Dermis blood vessel endothelial cell (primary cell): Measurements from ENCODE around the gene KRT16. TPM values are rescaled to one million over a fixed set of nuclear protein-coding genes. Genes with fewer than 3 reads are reported as not detected.
"Not testable (repeated sequence)": the region's sequence is repeated elsewhere in the genome, so short reads cannot be mapped to it uniquely, and the experiment has no call there.

Experiments
- DNase-seq: peaks from one replicate; pipeline ENCODE4 v3.0.0; 2010
- total RNA-seq: library from RNA; depleted of rRNA; stranded (reverse); fragments of >200 nt; gene quantifications from 2 replicates; pipeline ENCODE4 v1.2.3, GENCODE V29; 2014

KRT16 gene
- total RNA-seq, 1 donor from 2014 or later = 0.51 TPM

GRCh38 chr17:41614098-41614497 is 1.5 kb upstream of the KRT16 start:
- no peak for DNase-seq

- DNase-seq = no peak
Observed at GRCh38 chr17:41613277-41614082, 913 bp upstream of the KRT16 start.

DNA sequence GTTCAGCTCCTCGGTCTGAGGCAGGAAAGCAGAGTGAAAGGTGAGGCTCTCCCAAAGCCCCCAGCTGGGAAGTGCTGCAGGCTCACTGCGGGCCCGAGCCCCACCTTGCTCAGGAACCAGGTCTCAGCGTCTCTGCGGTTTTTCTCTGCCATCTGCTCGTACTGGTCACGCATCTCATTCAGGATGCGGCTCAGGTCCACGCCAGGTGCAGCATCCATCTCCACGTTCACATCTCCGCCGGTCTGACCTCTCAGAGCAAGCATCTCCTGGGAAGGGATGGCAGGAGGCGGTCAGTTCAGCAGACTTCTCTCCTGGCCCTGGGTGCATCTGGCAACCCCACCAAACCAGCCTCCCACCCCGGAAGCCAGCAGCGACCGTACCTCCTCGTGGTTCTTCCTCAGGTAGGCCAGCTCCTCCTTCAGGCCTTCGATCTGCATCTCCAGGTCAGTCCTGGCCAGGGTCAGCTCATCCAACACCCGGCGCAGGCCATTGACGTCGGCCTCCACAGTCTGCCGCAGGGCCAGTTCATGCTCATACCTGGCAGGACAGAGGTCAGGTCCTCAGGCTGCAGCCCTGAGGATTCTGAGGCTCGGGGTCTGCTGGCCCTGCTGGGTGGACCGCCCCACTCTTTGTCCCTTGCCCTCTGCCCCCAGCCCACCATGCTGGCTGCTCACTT is 1.5 kb downstream of the KRT16 start:
- no peak for DNase-seq

DNA sequence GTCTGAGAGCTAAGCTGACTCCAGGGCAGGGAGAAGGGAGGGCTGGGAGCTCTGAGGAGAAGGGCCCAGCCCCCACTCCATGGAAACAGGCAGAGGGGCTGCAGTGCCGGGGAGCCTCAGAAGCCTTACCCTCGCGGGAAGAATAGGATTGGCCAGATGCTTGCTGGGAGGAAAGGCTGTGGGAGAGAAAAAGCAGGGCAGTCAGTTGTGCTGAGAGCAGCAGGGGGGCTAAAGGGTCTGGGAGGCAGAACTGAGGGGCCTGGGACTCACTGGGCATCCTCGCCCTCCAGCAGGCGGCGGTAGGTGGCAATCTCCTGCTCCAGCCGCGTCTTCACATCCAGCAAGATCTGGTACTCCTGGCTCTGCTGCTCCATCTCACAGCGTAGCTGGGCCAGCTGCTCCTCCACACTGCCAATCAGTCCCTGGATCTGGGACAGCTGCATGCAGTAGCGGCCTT is 2.5 kb downstream of the KRT16 start:
- DNase-seq = peak; percentile 12

GRCh38 chr17:41606930-41607329 is 5.6 kb downstream of the KRT16 start:
- DNase-seq = not testable (repeated sequence)

GRCh38 chr17:41602524-41602923 is 10.0 kb downstream of the KRT16 start:
- DNase-seq = no peak

- no peak for DNase-seq
Observed at GRCh38 chr17:41600318-41600717, 12.2 kb downstream of the KRT16 start.

DNA sequence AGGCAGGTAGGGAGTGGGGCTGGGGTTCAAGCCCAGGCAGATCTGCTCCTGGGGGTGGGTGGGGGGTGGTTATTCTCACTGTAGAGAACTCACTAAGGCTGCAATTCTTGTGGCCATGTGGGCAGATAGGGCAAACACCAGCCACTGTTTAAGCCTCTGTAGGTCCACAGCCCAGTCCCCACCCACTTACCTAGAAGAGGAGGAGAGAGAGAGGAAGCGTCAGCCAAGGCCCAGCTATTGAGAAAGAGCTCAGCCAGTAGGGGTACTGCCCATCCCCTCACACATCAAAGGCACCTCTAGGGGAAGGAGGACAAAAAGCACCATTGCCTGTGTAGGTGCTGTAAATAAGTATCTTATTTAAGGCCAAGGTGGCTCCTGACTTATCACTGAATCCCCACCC is 12.9 kb downstream of the KRT16 start:
- no peak for DNase-seq

GRCh38 chr17:41595585-41595984 is 17.0 kb downstream of the KRT16 start:
- DNase-seq = no peak

DNA sequence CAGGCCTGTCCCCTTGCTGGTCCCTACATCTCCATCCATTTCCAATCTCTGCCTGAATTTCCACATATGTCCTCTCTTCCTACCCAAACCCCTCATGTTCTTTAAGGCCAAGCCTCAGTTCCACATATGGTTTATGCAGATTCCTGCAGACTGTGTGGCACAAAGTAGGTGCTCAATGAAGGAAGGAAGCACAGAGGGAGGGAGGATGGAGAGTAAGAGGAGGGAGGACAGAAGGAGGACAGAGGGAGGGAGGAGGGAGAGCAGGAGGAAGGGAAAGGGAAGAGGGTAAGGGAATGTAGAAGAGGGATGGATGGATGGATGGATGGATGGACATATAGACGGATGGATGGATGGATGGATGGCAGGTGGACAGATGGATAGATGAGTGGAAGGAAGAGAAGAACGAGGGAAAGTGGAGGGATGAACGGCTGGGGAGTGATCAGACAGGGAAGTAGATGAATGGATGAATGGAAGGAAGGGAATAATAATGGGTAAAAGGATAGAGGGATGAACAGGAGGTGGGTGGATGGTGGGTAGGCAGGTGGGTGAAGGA is 18.1 kb downstream of the KRT16 start:
- DNase-seq = no peak

- DNase-seq = no peak
Observed at GRCh38 chr17:41593306-41593981, 19.1 kb downstream of the KRT16 start.

GRCh38 chr17:41592601-41593305 is 19.8 kb downstream of the KRT16 start:
- no peak for DNase-seq

GRCh38 chr17:41589301-41589700 is 23.3 kb downstream of the KRT16 start:
- DNase-seq = no peak

GRCh38 chr17:41588126-41588810 is 24.3 kb downstream of the KRT16 start:
- DNase-seq = no peak

GRCh38 chr17:41586863-41587495 is 25.6 kb downstream of the KRT16 start, which contains the start of gene KRT14:
KRT14 (minus strand) TSS chr17:41586895; CDS start chr17:41586834, 61 bp downstream.
- DNase-seq = no peak

DNA sequence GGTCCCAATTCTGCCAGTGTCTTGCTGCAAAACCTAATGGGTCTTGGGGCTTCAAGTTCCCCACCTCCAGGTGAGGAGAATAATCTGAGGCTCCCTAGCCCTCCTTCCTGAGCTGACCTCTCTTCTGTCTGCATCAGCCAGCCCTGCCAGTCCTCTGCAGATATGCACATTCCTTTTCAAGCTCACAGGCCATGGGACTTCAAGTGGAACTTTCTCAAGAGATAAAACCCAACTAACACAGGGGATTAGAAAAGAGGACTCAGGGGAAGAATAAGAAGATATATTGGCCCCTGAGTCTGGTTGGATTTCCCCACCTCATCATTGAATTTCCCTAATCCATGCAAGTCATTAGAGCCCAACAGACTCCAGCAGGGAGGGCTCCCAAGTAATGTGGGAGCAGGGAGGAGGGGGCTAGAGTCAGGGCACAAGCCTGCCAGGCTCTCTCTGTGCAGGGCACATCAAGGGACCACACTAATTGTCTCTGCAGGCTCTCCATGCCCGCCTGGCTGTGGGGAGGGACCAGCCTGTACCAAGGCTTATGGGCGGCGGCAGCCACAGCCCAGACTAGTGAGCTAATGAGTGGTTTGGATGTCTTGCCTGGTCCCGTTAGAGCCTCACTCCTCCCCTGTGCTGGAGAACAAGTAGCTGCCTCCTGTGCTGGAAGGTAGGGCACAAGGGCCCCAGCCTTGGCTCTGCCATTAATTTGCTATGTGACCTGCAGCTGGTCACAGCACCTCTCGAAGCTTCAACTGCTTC is 27.1 kb downstream of the KRT16 start:
- no peak for DNase-seq

- not testable (repeated sequence) for DNase-seq
Observed at GRCh38 chr17:41584331-41584927, 28.1 kb downstream of the KRT16 start.

- DNase-seq = no peak
Observed at GRCh38 chr17:41583137-41584127, 29.1 kb downstream of the KRT16 start.
